AG09309 (cell line): Measurements from ENCODE around the gene GNMT.

ENCODE experiments used
- DNase-seq: peaks from one replicate; pipeline ENCODE4 v3.0.0-alpha.2; 2010; ENCODE audit warnings: low read depth
- H3K4me3 ChIP-seq: 2 replicates; pipeline ENCODE4 v1.5.1; 2011; ENCODE audit warnings: mild to moderate bottlenecking, low read depth, low read length, moderate library complexity; ENCODE audit not compliant: control insufficient read depth
- TF ChIP-seq, protein P1 (sequence below): IDR thresholded peaks from 2 replicates; pipeline ENCODE4 v1.5.1; 2011; ENCODE audit warnings: mild to moderate bottlenecking, low read depth, low read length, inconsistent platforms; ENCODE audit not compliant: insufficient read depth, control insufficient read depth; ENCODE audit errors: missing control alignments

Gene GNMT

DNA sequence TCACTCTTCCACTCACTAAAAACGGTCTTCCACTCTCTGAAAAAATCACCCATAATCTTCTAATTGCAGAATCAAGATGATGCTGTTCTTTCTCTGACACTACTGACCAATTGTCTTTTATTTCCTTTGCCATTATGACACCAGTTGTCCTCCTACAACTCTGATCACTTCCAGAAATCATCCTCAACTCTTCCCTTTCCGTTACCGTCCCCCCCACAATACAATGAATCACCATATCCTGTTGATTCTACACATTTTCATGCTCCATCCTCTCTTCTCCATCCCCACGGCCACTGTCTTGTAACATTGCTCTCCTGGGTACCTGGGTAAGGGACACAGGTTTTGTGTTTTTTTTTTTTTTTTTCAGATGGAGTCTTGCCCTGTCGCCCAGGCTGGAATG lies 21.3 kb downstream of the GNMT start:
- TF ChIP-seq, protein P1, sequence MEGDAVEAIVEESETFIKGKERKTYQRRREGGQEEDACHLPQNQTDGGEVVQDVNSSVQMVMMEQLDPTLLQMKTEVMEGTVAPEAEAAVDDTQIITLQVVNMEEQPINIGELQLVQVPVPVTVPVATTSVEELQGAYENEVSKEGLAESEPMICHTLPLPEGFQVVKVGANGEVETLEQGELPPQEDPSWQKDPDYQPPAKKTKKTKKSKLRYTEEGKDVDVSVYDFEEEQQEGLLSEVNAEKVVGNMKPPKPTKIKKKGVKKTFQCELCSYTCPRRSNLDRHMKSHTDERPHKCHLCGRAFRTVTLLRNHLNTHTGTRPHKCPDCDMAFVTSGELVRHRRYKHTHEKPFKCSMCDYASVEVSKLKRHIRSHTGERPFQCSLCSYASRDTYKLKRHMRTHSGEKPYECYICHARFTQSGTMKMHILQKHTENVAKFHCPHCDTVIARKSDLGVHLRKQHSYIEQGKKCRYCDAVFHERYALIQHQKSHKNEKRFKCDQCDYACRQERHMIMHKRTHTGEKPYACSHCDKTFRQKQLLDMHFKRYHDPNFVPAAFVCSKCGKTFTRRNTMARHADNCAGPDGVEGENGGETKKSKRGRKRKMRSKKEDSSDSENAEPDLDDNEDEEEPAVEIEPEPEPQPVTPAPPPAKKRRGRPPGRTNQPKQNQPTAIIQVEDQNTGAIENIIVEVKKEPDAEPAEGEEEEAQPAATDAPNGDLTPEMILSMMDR: no peak
- no peak for DNase-seq
- H3K4me3 ChIP-seq: no peak overlapping the region

DNA sequence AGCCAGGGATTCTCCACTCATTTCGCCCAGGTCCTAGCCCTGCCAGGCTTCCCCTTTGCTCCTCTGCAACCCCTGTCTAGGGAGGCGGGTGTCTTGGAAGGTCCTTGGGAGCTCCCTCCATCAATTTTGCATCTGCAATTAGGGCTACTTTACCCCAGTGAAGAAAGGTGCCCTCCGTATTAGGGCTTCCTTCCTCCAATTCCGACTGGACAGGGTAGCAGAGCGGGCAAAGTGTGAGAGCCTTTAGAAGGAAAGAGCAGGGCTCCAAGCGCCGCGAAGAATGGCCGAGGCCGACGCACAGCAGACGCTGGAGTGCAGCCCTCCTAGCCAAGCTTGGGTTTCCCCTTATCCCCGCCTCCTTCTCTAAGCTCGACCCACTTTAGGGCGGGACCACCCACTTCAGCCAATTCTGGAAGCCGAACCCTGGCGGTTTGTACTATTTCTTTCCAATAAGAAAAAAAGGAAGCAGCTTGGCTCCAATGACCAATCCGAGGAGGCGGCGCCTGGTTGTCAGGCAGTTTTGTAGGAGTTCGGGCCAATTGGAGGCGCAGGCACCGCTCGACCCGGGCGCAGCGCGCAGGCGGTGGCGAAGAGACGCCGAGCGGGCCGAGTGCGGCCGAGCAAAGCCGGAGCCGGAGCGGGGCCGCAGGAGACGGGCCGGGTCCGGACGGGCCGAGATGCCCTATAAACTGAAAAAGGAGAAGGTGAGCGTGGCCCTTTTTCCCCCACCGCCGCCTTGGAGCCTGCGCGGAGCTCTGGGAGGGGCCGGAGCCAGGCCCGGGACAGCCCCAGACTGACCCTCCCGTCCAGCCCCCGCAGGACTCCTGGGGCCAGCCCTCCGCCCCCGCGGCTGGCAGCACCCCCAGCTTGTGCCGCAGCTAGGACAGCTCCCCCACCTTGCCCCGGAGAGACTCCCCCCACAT lies 23.7 kb downstream of the GNMT start, which contains the start of gene PPP2R5D:
PPP2R5D (plus strand) TSS at position 570 of the 923 bp plus-strand sequence; CDS start at position 678, 108 bp downstream.
- TF ChIP-seq, protein P1: no peak
- H3K4me3 ChIP-seq: peak within 1 kb of the TSS; percentile 68
- DNase-seq: peak; percentile 95

DNA sequence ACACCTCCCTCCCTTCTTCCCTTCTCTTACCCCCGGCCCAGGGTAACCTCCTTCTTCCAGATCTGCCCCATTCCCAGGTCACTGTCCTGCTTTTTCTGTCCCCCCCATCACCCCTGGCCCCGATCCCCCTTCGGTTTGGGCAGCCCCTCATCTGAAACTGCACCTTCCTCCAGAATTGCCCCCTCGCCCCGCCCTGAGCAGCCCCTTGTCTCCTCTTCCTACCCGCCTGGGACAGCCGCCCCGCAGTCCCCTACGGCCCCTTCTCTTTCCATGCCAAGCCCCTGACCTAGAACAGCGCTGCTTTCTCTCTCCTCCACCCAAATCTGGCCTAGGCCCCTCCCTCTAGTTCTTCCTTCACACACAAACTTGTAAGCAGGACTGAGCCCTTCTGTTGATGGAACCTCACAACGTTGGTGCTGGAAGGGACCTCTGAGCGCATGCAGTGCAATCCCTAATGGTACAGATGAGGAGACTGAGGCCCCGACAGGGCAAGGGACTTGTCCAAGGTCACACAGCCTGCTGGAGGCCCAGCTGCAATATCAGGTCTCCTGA lies 24.4 kb downstream of the GNMT start:
- TF ChIP-seq, protein P1: no peak
- H3K4me3 ChIP-seq: peak overlapping the region; percentile 68
- no peak for DNase-seq

DNA sequence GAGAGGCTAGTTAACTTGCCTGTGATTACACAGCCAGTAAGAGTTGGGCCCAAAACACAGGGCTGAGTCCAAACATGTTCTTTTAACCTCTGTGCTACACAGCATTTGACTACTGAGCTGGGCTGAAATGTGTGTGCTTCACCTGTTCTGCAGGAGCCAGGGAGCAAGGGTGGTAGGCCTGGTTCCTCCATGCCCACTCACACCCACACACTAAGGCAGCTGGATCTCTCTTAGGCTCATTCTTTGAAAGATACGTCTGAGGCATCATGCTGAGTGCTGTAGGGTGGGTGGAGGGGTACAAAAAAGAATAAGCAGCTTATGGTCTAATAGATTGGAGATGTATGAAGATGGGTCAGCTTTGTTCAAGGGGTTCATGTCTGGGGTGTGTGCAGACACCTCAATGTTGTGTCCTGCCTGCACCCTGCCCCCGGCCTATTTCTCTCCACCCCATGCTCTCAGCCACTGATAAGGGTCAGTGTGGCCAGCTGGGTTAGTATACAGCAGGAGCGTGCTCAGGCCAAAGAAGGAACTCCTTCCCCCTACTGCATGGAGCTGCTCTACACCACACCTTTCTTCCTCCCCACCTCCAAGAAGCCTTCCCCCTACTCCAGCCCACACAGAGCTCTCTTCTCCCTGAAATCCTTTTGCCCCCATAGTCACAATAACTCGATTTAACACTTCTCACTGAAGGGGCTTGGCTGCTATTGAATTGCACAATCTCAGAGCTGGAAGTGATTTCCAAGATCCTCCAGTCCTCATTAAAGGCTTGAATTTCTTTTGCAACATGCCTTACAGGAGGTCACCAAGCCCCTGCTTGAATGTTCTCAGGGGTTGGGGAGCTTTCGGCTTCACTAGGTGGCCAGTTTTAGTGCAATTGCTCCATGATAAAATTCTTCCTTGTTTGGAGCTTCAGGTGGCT lies 27.2 kb downstream of the GNMT start:
- H3K4me3 ChIP-seq: no peak overlapping the region
- no peak for DNase-seq
- TF ChIP-seq, protein P1: no peak

DNA sequence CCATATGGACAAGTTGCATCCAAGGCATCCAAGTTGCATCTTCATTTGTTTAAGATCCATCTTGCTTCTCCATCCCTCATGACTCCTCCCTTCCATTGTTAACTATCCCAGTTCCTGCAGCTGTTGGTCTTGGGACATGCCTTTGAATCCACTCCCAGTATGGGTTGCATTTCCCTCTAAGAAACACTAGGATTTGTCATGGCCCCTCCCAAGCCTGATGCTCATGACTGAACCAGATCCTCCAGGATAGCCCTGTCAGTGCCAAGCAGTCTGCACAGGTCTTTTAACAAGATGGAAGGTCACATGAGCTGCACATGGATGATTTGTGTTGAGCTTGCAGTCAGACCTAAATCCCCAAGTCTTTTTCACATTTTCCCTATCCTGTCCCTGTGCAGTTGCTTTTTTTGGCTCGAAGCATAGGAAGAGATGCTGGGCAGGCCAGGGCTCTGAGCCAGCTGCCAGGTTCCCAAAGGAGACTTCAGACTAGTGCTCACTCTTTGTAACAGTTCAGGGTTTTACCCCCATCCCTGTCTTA lies 28.0 kb downstream of the GNMT start:
- TF ChIP-seq, protein P1: no peak
- no peak for DNase-seq
- no peak overlapping the region for H3K4me3 ChIP-seq

DNA sequence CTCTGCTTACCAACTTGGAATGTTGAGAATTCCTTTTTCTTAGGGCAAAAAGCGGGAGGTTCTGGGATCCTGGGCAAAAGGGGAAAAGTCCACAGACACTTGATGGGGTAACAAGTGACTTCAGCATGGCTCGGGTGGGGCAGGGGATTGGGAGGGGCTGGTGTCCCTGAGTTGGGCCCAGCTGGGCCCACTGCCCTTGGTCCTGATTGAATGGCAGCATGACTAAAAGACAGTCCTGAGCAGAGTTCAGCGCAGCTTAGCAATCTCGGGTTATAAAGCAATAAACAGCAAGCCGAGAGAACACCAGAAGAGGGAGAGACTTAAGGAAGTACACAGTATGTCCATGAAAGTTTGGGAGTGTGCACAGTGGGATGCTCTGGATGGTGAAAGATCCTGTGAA lies 29.4 kb downstream of the GNMT start:
- H3K4me3 ChIP-seq: no peak overlapping the region
- TF ChIP-seq, protein P1: no peak
- DNase-seq: no peak
